H1 (cell line): ENCODE measurements around the gene SWT1.

ENCODE experiments used
- EP300 ChIP-seq, 2 experiments: IDR thresholded peaks; 1 replicate in 1 of 2; 2 replicates in 1 of 2; pipeline ENCODE4 v1.6.1; 2011 to 2012; ENCODE audit warnings: low read depth in 2 of 2, low read length in 2 of 2, mild to moderate bottlenecking in 2 of 2, borderline replicate concordance in 1 of 2, inconsistent platforms in 1 of 2, moderate library complexity in 1 of 2
- JUN ChIP-seq: IDR thresholded peaks from 2 replicates; pipeline ENCODE4 v1.6.1; 2011; ENCODE audit warnings: low read depth, mild to moderate bottlenecking, improper control_type of control experiment, low read length
- MAX ChIP-seq: IDR thresholded peaks from 2 replicates; pipeline ENCODE4 v1.6.1; 2012; ENCODE audit warnings: inconsistent platforms
- POLR2AphosphoS5 ChIP-seq: IDR thresholded peaks from 2 replicates; pipeline ENCODE4 v1.6.1; 2011; ENCODE audit warnings: low read depth, low read length
- TF ChIP-seq, protein P1 (sequence below): IDR thresholded peaks from 2 replicates; pipeline ENCODE4 v1.6.1; 2011; ENCODE audit warnings: low read length, improper control_type of control experiment

GRCh38 chr1:185263292-185263691 lies 106.3 kb downstream of the SWT1 start:
- TF ChIP-seq POLR2AphosphoS5 (no peak), JUN (no peak), MAX (no peak), EP300 (IDR thresholded peaks at IDR 0.05; ENCODE audit: borderline replicate concordance in 1 of 2, low read depth in 2 of 2, low read length in 2 of 2) (no peak)
- TF ChIP-seq, protein P1, sequence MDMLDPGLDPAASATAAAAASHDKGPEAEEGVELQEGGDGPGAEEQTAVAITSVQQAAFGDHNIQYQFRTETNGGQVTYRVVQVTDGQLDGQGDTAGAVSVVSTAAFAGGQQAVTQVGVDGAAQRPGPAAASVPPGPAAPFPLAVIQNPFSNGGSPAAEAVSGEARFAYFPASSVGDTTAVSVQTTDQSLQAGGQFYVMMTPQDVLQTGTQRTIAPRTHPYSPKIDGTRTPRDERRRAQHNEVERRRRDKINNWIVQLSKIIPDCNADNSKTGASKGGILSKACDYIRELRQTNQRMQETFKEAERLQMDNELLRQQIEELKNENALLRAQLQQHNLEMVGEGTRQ = no peak
